Effector memory CD8-positive, alpha-beta T cell (primary cell): Measurements from ENCODE around the gene CHD1.
A peak's percentile ranks its signal among the peaks of the same experiment; 100 is the strongest.

Experiments
- ATAC-seq: fragments of 150-1000 bp; cut with Tn5 transposase; replicated peaks from 2 replicates; pipeline ENCODE4 v1.10.0; 2021; ENCODE audit warnings: mild to moderate bottlenecking, moderate library complexity
- DNase-seq, 3 experiments: peaks; one replicate each; pipeline ENCODE4 v3.0.0; 2021
- H3K27ac Mint-ChIP-seq, 2 donors: one replicate each; pipeline ENCODE4 v1.8.0; 2022; ENCODE audit warnings: mild to moderate bottlenecking in 2 of 2, mixed read lengths in 2 of 2, moderate library complexity in 2 of 2
- H3K27me3 Mint-ChIP-seq, 2 donors: one replicate each; pipeline ENCODE4 v1.8.0; 2022; ENCODE audit warnings: mixed read lengths in 2 of 2
- H3K36me3 Mint-ChIP-seq: one replicate; pipeline ENCODE4 v1.8.0; 2022; ENCODE audit warnings: mild to moderate bottlenecking, moderate library complexity, mixed read lengths; ENCODE audit not compliant: insufficient read depth
- H3K4me1 Mint-ChIP-seq, 2 donors: one replicate each; pipeline ENCODE4 v1.8.0; 2022; ENCODE audit warnings: low read depth in 2 of 2, mixed read lengths in 2 of 2
- H3K4me3 Mint-ChIP-seq, 2 donors: one replicate each; pipeline ENCODE4 v1.8.0; 2022; ENCODE audit warnings: mild to moderate bottlenecking in 2 of 2, mixed read lengths in 2 of 2, moderate library complexity in 2 of 2
- H3K9me3 Mint-ChIP-seq, 2 donors: one replicate each; pipeline ENCODE4 v1.8.0; 2022; ENCODE audit warnings: mixed read lengths in 2 of 2

The CHD1 gene

GRCh38 chr5:98929710-98930298 lies 997 bp upstream of the CHD1 start:
- Mint-ChIP-seq H3K36me3 (peaks cover 67% of the 10 kb centered on the region), H3K27me3 (no peaks in the 10 kb centered on the region), H3K9me3 (no peaks in the 10 kb centered on the region), H3K4me3 (peak overlapping the region; percentile 81 to 95), H3K27ac (peak overlapping the region; percentile 97 to 100), H3K4me1 (peaks cover 35 to 43% of the 10 kb centered on the region in 2 donors)
- DNase-seq (no peak), ATAC-seq (no peak)

GRCh38 chr5:98927989-98928872 lies 576 bp downstream of the CHD1 start:
- peaks cover 82% of the 10 kb centered on the region for H3K36me3 Mint-ChIP-seq
- peak overlapping the region; percentile 81 to 95 for H3K4me3 Mint-ChIP-seq
- H3K27me3 Mint-ChIP-seq, result no peaks in the 10 kb centered on the region
- no peaks in the 10 kb centered on the region for H3K9me3 Mint-ChIP-seq
- H3K4me1 Mint-ChIP-seq, result peaks cover 23 to 36% of the 10 kb centered on the region in 2 donors
- DNase-seq, result peak; percentile 10 to 39 (median 12)
- ATAC-seq, result peak; percentile 6
- H3K27ac Mint-ChIP-seq, result peak overlapping the region; percentile 97 to 100

GRCh38 chr5:98927242-98927988 lies 1.4 kb downstream of the CHD1 start:
- peak overlapping the region; percentile 97 to 100 for H3K27ac Mint-ChIP-seq
- peaks cover 84% of the 10 kb centered on the region for H3K36me3 Mint-ChIP-seq
- no peaks in the 10 kb centered on the region for H3K27me3 Mint-ChIP-seq
- H3K4me3 Mint-ChIP-seq, result peak overlapping the region; percentile 81 to 95
- ATAC-seq (peak; percentile 19), DNase-seq (peak; percentile 56 to 60 (median 57))
- peaks cover 17 to 35% of the 10 kb centered on the region in 2 donors for H3K4me1 Mint-ChIP-seq
- no peaks in the 10 kb centered on the region for H3K9me3 Mint-ChIP-seq

- no peaks in the 10 kb centered on the region for H3K27me3 Mint-ChIP-seq
- no peak overlapping the region for H3K4me3 Mint-ChIP-seq
- no peak overlapping the region for H3K27ac Mint-ChIP-seq
- no peaks in the 10 kb centered on the region for H3K9me3 Mint-ChIP-seq
- H3K4me1 Mint-ChIP-seq, result peaks cover 22 to 50% of the 10 kb centered on the region in 2 donors
- ATAC-seq, result no peak
- H3K36me3 Mint-ChIP-seq, result peaks cover 86% of the 10 kb centered on the region
- DNase-seq, result no peak
Observed at GRCh38 chr5:98923966-98924365, 4.8 kb downstream of the CHD1 start.

- Mint-ChIP-seq H3K36me3 (peaks cover 86% of the 10 kb centered on the region), H3K27me3 (no peaks in the 10 kb centered on the region), H3K27ac (peak overlapping the region; percentile 70 to 79), H3K9me3 (no peaks in the 10 kb centered on the region), H3K4me3 (peak overlapping the region; percentile 51 to 53), H3K4me1 (peaks cover 29 to 61% of the 10 kb centered on the region in 2 donors)
- ATAC-seq (no peak), DNase-seq (no peak)
Observed at GRCh38 chr5:98921947-98922505, 6.8 kb downstream of the CHD1 start.

GRCh38 chr5:98917433-98917832 lies 11.4 kb downstream of the CHD1 start:
- ATAC-seq (no peak), DNase-seq (no peak)
- Mint-ChIP-seq H3K4me3 (peak overlapping the region; percentile 10 to 40), H3K27ac (peak overlapping the region in 1 of 2 donors; percentile 66), H3K4me1 (peaks cover 41 to 66% of the 10 kb centered on the region in 2 donors), H3K27me3 (no peaks in the 10 kb centered on the region), H3K9me3 (no peaks in the 10 kb centered on the region), H3K36me3 (peaks cover 76% of the 10 kb centered on the region)

- no peaks in the 10 kb centered on the region for H3K9me3 Mint-ChIP-seq
- peaks cover 35 to 58% of the 10 kb centered on the region in 2 donors for H3K4me1 Mint-ChIP-seq
- H3K4me3 Mint-ChIP-seq, result peak overlapping the region; percentile 10 to 40
- peak overlapping the region in 1 of 2 donors; percentile 66 for H3K27ac Mint-ChIP-seq
- DNase-seq, result no peak
- H3K36me3 Mint-ChIP-seq, result peaks cover 76% of the 10 kb centered on the region
- no peak for ATAC-seq
- H3K27me3 Mint-ChIP-seq, result no peaks in the 10 kb centered on the region
Observed at GRCh38 chr5:98916540-98916939, 12.3 kb downstream of the CHD1 start.

- H3K4me3 Mint-ChIP-seq, result peak overlapping the region in 1 of 2 donors; percentile 18
- peak overlapping the region in 1 of 2 donors; percentile 42 for H3K27ac Mint-ChIP-seq
- peaks cover 73% of the 10 kb centered on the region for H3K36me3 Mint-ChIP-seq
- DNase-seq (no peak), ATAC-seq (peak; percentile 59)
- no peaks in the 10 kb centered on the region for H3K27me3 Mint-ChIP-seq
- no peaks in the 10 kb centered on the region for H3K9me3 Mint-ChIP-seq
- H3K4me1 Mint-ChIP-seq, result peaks cover 39 to 61% of the 10 kb centered on the region in 2 donors
Observed at GRCh38 chr5:98913911-98914310, 14.9 kb downstream of the CHD1 start.

- H3K36me3 Mint-ChIP-seq, result peaks cover 60% of the 10 kb centered on the region
- H3K4me1 Mint-ChIP-seq, result peaks cover 34 to 48% of the 10 kb centered on the region in 2 donors
- DNase-seq, result no peak
- H3K9me3 Mint-ChIP-seq, result no peaks in the 10 kb centered on the region
- H3K27me3 Mint-ChIP-seq, result no peaks in the 10 kb centered on the region
- no peak overlapping the region for H3K4me3 Mint-ChIP-seq
- H3K27ac Mint-ChIP-seq, result no peak overlapping the region
- ATAC-seq, result no peak
Observed at GRCh38 chr5:98911280-98912040, 17.3 kb downstream of the CHD1 start.

- Mint-ChIP-seq H3K9me3 (no peaks in the 10 kb centered on the region), H3K36me3 (peaks cover 57% of the 10 kb centered on the region), H3K4me1 (peaks cover 31 to 41% of the 10 kb centered on the region in 2 donors), H3K27me3 (no peaks in the 10 kb centered on the region), H3K4me3 (peak overlapping the region in 1 of 2 donors; percentile 9), H3K27ac (peak overlapping the region; percentile 1 to 26)
- no peak for DNase-seq
- ATAC-seq, result no peak
Observed at GRCh38 chr5:98909363-98909762, 19.4 kb downstream of the CHD1 start.

GRCh38 chr5:98907951-98908350 lies 20.9 kb downstream of the CHD1 start:
- DNase-seq, result no peak
- Mint-ChIP-seq H3K27me3 (no peaks in the 10 kb centered on the region), H3K36me3 (peaks cover 65% of the 10 kb centered on the region), H3K9me3 (no peaks in the 10 kb centered on the region), H3K4me3 (no peak overlapping the region), H3K4me1 (peaks cover 25 to 39% of the 10 kb centered on the region in 2 donors), H3K27ac (peak overlapping the region in 1 of 2 donors; percentile 26)
- ATAC-seq, result no peak

- ATAC-seq (no peak), DNase-seq (no peak)
- H3K4me1 Mint-ChIP-seq, result peaks cover 25 to 39% of the 10 kb centered on the region in 2 donors
- peaks cover 65% of the 10 kb centered on the region for H3K36me3 Mint-ChIP-seq
- H3K9me3 Mint-ChIP-seq, result no peaks in the 10 kb centered on the region
- no peaks in the 10 kb centered on the region for H3K27me3 Mint-ChIP-seq
- no peak overlapping the region for H3K27ac Mint-ChIP-seq
- no peak overlapping the region for H3K4me3 Mint-ChIP-seq
Observed at GRCh38 chr5:98906756-98907355, 22.0 kb downstream of the CHD1 start.
